Measurements from ENCODE around the gene AKR1B1. TPM values are rescaled to one million over a fixed set of nuclear protein-coding genes. Genes with fewer than 3 reads are reported as not detected.

Gene AKR1B1
- total and polyA plus RNA-seq, 2 donors = 41.7 to 109 TPM

GRCh38 chr7:134446923-134447322 is 12.0 kb downstream of the AKR1B1 start:
- no peak for DNase-seq (ENCODE audit: extremely low spot score)
- H3K27ac ChIP-seq (ENCODE audit: low read depth) = no peak overlapping the region
- H3K4me1 ChIP-seq (ENCODE audit: insufficient read depth) = no peaks in the 10 kb centered on the region
- H3K36me3 ChIP-seq (ENCODE audit: insufficient read depth) = peaks cover 13% of the 10 kb centered on the region
- H3K4me3 ChIP-seq (ENCODE audit: low read depth, low read length) = no peak overlapping the region
- 96% methylated on average over 10 of the region's 10 CpGs for WGBS

- 91% methylated on average over 9 of the region's 9 CpGs for WGBS
- H3K36me3 ChIP-seq (ENCODE audit: insufficient read depth) = peaks cover 13% of the 10 kb centered on the region
- no peaks in the 10 kb centered on the region for H3K4me1 ChIP-seq (ENCODE audit: insufficient read depth)
- no peak for DNase-seq (ENCODE audit: extremely low spot score)
- no peak overlapping the region for H3K4me3 ChIP-seq (ENCODE audit: low read depth, low read length)
- H3K27ac ChIP-seq (ENCODE audit: low read depth) = no peak overlapping the region
Measured at GRCh38 chr7:134446446-134446845, 12.5 kb downstream of the AKR1B1 start.

- no peak for DNase-seq (ENCODE audit: extremely low spot score)
- WGBS = 75% methylated on average over 4 of the region's 4 CpGs
- Histone ChIP-seq H3K27ac (ENCODE audit: low read depth) (no peak overlapping the region), H3K36me3 (ENCODE audit: insufficient read depth) (peaks cover 13% of the 10 kb centered on the region), H3K4me1 (ENCODE audit: insufficient read depth) (no peaks in the 10 kb centered on the region), H3K4me3 (ENCODE audit: low read depth, low read length) (no peak overlapping the region)
Measured at GRCh38 chr7:134444961-134445315, 14.0 kb downstream of the AKR1B1 start.

GRCh38 chr7:134444198-134444960 is 14.5 kb downstream of the AKR1B1 start:
- peaks cover 13% of the 10 kb centered on the region for H3K36me3 ChIP-seq (ENCODE audit: insufficient read depth)
- no peaks in the 10 kb centered on the region for H3K4me1 ChIP-seq (ENCODE audit: insufficient read depth)
- H3K4me3 ChIP-seq (ENCODE audit: low read depth, low read length) = no peak overlapping the region
- H3K27ac ChIP-seq (ENCODE audit: low read depth) = no peak overlapping the region
- DNase-seq (ENCODE audit: extremely low spot score) = no peak
- 80% methylated on average over 9 of the region's 9 CpGs for WGBS

- 89% methylated on average over 10 of the region's 10 CpGs for WGBS
- H3K27ac ChIP-seq (ENCODE audit: low read depth) = no peak overlapping the region
- DNase-seq (ENCODE audit: extremely low spot score) = no peak
- peaks cover 10% of the 10 kb centered on the region for H3K36me3 ChIP-seq (ENCODE audit: insufficient read depth)
- no peaks in the 10 kb centered on the region for H3K4me1 ChIP-seq (ENCODE audit: insufficient read depth)
- H3K4me3 ChIP-seq (ENCODE audit: low read depth, low read length) = no peak overlapping the region
Measured at GRCh38 chr7:134443396-134444070, 15.4 kb downstream of the AKR1B1 start.

GRCh38 chr7:134442441-134443220 is 16.3 kb downstream of the AKR1B1 start:
- Histone ChIP-seq H3K27ac (ENCODE audit: low read depth) (no peak overlapping the region), H3K4me3 (ENCODE audit: low read depth, low read length) (no peak overlapping the region), H3K36me3 (ENCODE audit: insufficient read depth) (peaks cover 5% of the 10 kb centered on the region), H3K4me1 (ENCODE audit: insufficient read depth) (no peaks in the 10 kb centered on the region)
- DNase-seq (ENCODE audit: extremely low spot score) = no peak
- 93% methylated on average over 9 of the region's 9 CpGs for whole genome bisulfite sequencing

GRCh38 chr7:134441264-134441663 is 17.6 kb downstream of the AKR1B1 start:
- no peak for DNase-seq (ENCODE audit: extremely low spot score)

GRCh38 chr7:134440476-134440875 is 18.4 kb downstream of the AKR1B1 start:
- H3K36me3 ChIP-seq (ENCODE audit: insufficient read depth) = no peaks in the 10 kb centered on the region
- WGBS = 96% methylated on average over 4 of the region's 4 CpGs
- no peak for DNase-seq (ENCODE audit: extremely low spot score)

More at GRCh38 chr7:134441264-134441663, 17.6 kb downstream of the AKR1B1 start:
- 93% methylated on average over 4 of the region's 4 CpGs for WGBS
- no peak overlapping the region for H3K27ac ChIP-seq (ENCODE audit: low read depth)
- peaks cover 2% of the 10 kb centered on the region for H3K36me3 ChIP-seq (ENCODE audit: insufficient read depth)
- no peaks in the 10 kb centered on the region for H3K4me1 ChIP-seq (ENCODE audit: insufficient read depth)
- H3K4me3 ChIP-seq (ENCODE audit: low read depth, low read length) = no peak overlapping the region

GRCh38 chr7:134440067-134440466 is 18.8 kb downstream of the AKR1B1 start:
- no peak for DNase-seq (ENCODE audit: extremely low spot score)
- Histone ChIP-seq H3K27ac (ENCODE audit: low read depth) (no peak overlapping the region), H3K4me3 (ENCODE audit: low read depth, low read length) (no peak overlapping the region), H3K36me3 (ENCODE audit: insufficient read depth) (no peaks in the 10 kb centered on the region), H3K4me1 (ENCODE audit: insufficient read depth) (no peaks in the 10 kb centered on the region)
- 73% methylated on average over 8 of the region's 8 CpGs for WGBS

More at GRCh38 chr7:134440476-134440875, 18.4 kb downstream of the AKR1B1 start:
- no peak overlapping the region for H3K27ac ChIP-seq (ENCODE audit: low read depth)
- H3K4me3 ChIP-seq (ENCODE audit: low read depth, low read length) = no peak overlapping the region
- no peaks in the 10 kb centered on the region for H3K4me1 ChIP-seq (ENCODE audit: insufficient read depth)

- Histone ChIP-seq H3K27ac (ENCODE audit: low read depth) (no peak overlapping the region), H3K4me1 (ENCODE audit: insufficient read depth) (no peaks in the 10 kb centered on the region), H3K36me3 (ENCODE audit: insufficient read depth) (no peaks in the 10 kb centered on the region), H3K4me3 (ENCODE audit: low read depth, low read length) (no peak overlapping the region)
- 77% methylated on average over 4 of the region's 4 CpGs for WGBS
- no peak for DNase-seq (ENCODE audit: extremely low spot score)
Measured at GRCh38 chr7:134438946-134439345, 20.0 kb downstream of the AKR1B1 start.

- Histone ChIP-seq H3K4me1 (ENCODE audit: insufficient read depth) (no peaks in the 10 kb centered on the region), H3K36me3 (ENCODE audit: insufficient read depth) (no peaks in the 10 kb centered on the region), H3K27ac (ENCODE audit: low read depth) (no peak overlapping the region), H3K4me3 (ENCODE audit: low read depth, low read length) (no peak overlapping the region)
- WGBS = 78% methylated on average over 12 of the region's 12 CpGs
- DNase-seq (ENCODE audit: extremely low spot score) = no peak
Measured at GRCh38 chr7:134435161-134435920, 23.6 kb downstream of the AKR1B1 start.

- 91% methylated on average over 5 of the region's 5 CpGs for WGBS
- Histone ChIP-seq H3K4me1 (ENCODE audit: insufficient read depth) (no peaks in the 10 kb centered on the region), H3K4me3 (ENCODE audit: low read depth, low read length) (no peak overlapping the region), H3K27ac (ENCODE audit: low read depth) (no peak overlapping the region), H3K36me3 (ENCODE audit: insufficient read depth) (no peaks in the 10 kb centered on the region)
- DNase-seq (ENCODE audit: extremely low spot score) = no peak
Measured at GRCh38 chr7:134434701-134435100, 24.2 kb downstream of the AKR1B1 start.

GRCh38 chr7:134433430-134433829 is 25.5 kb downstream of the AKR1B1 start:
- Histone ChIP-seq H3K36me3 (ENCODE audit: insufficient read depth) (no peaks in the 10 kb centered on the region), H3K4me3 (ENCODE audit: low read depth, low read length) (no peak overlapping the region), H3K27ac (ENCODE audit: low read depth) (no peak overlapping the region), H3K4me1 (ENCODE audit: insufficient read depth) (no peaks in the 10 kb centered on the region)
- no peak for DNase-seq (ENCODE audit: extremely low spot score)
- 90% methylated on average over 4 of the region's 4 CpGs for WGBS

Measured in urinary bladder (tissue), 4 donors.